Endometrial microvascular endothelial cells (primary cell): ENCODE data around the gene MT1G. TPM values are rescaled to one million over a fixed set of nuclear protein-coding genes. Genes with fewer than 3 reads are reported as not detected.

ENCODE experiments used
- in situ Hi-C: cut with HindIII; loops from 2 replicates; pipeline ENCODE4 v1.10.0; 2017; ENCODE audit warnings: low sequenced_read_pairs, low pct_unique_long_range_greater_than_20kb; ENCODE audit errors: inconsistent ontology term
- total RNA-seq: library from RNA; depleted of rRNA; stranded (reverse); fragments of >200 nt; gene quantifications from one replicate; pipeline ENCODE4 v1.2.3, GENCODE V29; 2015; ENCODE audit errors: inconsistent ontology term

MT1G gene
- total RNA-seq, 1 donor from 2014 or later = not detected

GRCh38 chr16:56643080-56643778 lies 24.6 kb downstream of the MT1G start:
- in situ Hi-C loops = no loop called here

GRCh38 chr16:56641166-56641565 lies 26.7 kb downstream of the MT1G start:
- in situ Hi-C loops = no loop called here

GRCh38 chr16:56640076-56640475 lies 27.8 kb downstream of the MT1G start:
- in situ Hi-C loops = no loop called here

- in situ Hi-C loops = no loop called here
These were observed 28.8 kb downstream of the MT1G start for GRCh38 chr16:56639045-56639444.

- in situ Hi-C loops = no loop called here
These were observed 29.8 kb downstream of the MT1G start, which contains the start of gene MT1A for GRCh38 chr16:56637814-56638750. Gene MT1A (plus strand): TSS chr16:56638666. CDS start chr16:56638739, 73 bp downstream.

- in situ Hi-C loops = no loop called here
These were observed 31.1 kb downstream of the MT1G start for GRCh38 chr16:56636616-56637413.

GRCh38 chr16:56635441-56635967 lies 32.4 kb downstream of the MT1G start:
- in situ Hi-C loops = no loop called here

- in situ Hi-C loops = no loop called here
These were observed 33.0 kb downstream of the MT1G start for GRCh38 chr16:56634715-56635440.

- in situ Hi-C loops = no loop called here
These were observed 34.3 kb downstream of the MT1G start for GRCh38 chr16:56633535-56633934.

GRCh38 chr16:56632848-56633365 lies 35.0 kb downstream of the MT1G start:
- in situ Hi-C loops = no loop called here

- in situ Hi-C loops = no loop called here
These were observed 35.6 kb downstream of the MT1G start, which contains the start of gene MT1M for GRCh38 chr16:56632156-56632847. Gene MT1M (plus strand): TSS chr16:56632659. CDS start chr16:56632732, 73 bp downstream.

- in situ Hi-C loops = no loop called here
These were observed 36.1 kb downstream of the MT1G start for GRCh38 chr16:56631832-56632155.

- in situ Hi-C loops = no loop called here
These were observed 36.7 kb downstream of the MT1G start for GRCh38 chr16:56631197-56631596.

- in situ Hi-C loops = no loop called here
These were observed 37.7 kb downstream of the MT1G start for GRCh38 chr16:56630134-56630533.

GRCh38 chr16:56629531-56629930 lies 38.3 kb downstream of the MT1G start:
- in situ Hi-C loops = no loop called here

GRCh38 chr16:56628486-56629350 lies 39.1 kb downstream of the MT1G start:
- in situ Hi-C loops = no loop called here

- in situ Hi-C loops = no loop called here
These were observed 41.2 kb downstream of the MT1G start for GRCh38 chr16:56626685-56627084.
